NCI-H2029 treated with DMSO at 0.1 percent for 48 hours (cell line): ENCODE measurements around the gene SRSF9.
"Not testable (repeated sequence)": the region's sequence is repeated elsewhere in the genome, so short reads cannot be mapped to it uniquely, and the experiment has no call there.

ENCODE experiments used
- DNase-seq: peaks from one replicate; lab custom pipeline; 2025; lab: John Stamatoyannopoulos, UW

Gene SRSF9

DNA sequence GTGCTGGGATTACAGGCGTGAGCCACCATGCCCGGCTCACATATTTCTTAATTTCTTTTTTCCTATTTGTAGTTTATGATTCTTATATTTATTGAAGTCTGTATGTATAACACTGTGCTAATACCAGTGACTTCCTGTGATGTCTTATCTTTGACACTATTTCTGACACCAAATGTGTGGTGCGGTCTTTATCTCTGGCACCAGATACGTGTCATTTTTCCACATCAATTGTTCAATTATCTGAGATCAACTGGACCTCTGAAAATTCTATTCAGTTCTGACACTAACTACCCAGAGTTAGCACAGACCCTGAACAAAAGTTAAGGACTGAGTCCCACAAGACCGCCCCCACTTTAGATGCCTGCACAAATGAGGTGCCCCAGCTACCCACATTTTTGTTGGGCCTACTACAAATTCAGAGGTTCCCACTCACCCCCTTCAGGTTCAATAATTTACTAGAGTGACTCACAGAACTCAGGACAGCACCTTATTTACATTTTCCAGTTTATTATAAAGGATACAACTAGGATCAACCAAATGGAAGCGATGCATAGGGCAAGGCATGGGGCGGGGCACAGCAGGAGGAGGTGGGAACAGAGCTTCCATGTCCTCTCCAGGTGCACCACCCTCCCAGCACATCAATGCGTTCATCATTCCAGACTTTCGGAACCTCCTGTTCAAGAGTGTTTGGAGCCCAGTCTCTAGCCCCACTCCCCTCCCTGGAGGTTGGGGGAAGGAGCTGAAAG, 11.6 kb upstream of the SRSF9 start:
- no peak for DNase-seq

DNA sequence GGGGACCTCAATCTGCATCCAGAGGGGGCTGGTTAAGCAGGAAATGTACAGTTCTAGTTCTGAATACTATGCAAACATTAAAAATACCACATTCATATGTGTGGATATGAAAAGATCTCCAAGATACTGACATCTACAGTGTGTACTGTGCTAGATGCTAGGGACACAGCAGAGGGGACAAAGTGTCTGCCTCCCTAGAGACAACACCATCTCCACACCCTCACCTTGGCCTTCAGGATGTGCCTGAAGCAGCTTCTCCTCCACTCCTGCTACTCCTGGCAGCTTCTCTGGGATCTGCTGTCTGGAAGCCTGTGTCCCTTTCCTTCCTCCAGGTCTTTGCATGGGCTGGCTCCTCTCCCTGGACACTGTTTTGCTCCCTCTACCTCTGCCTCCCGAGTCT, 10.7 kb upstream of the SRSF9 start:
- no peak for DNase-seq

DNA sequence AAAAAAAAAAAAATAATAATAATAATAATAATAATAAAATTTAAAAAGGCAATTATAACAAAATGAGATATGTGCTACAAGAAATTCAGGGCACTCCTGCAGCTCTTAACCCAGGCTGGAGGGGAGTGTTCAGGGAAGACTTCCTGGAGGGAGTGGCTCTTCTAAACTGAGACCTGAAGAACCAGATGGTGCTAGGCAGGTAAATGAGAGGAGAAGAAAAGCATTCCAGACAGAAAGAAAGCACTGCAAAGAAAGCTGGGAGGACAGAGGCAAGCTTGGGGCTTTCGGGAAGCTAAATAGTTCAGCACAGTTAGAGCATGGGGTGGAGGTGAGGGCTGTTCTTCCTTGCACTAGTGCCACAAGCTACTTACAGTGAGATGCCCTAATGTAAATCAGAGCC, 9.9 kb upstream of the SRSF9 start:
- no peak for DNase-seq

DNA sequence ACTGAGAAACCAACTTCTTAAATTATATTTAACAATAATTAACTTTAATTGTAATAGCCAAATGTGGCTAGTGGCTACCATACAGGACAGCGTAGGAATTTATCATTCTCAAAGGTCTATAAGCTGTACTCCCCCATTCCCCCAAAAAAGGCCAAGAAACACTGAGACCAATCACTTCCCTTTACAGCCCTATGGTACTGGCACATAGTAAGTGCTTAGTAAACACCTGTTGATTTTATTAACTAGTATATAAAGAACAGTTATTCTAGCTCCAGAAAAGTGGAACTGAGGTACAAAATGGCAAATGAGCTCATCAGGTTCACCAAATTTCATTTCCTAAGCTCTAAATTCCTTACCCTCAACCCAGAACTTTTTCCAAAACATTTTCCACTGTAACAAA, 6.1 kb upstream of the SRSF9 start:
- DNase-seq = no peak

DNA sequence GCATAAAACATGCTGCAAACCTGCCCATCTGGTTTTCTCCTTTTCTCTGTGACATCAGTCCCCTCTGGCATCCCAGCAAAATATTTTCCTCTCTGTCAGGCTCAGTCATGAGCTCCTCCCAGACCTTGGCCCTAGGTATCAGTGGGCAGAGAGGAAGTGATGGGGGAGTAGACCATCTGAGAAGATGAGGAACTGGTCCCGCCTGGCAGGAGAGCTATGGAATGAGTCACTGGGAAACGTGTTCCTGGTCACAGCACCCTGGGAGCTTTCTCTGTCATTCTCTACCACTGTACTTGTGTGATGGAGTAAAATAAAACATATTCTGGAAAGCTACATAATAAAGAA, 5.0 kb upstream of the SRSF9 start:
- no peak for DNase-seq

DNA sequence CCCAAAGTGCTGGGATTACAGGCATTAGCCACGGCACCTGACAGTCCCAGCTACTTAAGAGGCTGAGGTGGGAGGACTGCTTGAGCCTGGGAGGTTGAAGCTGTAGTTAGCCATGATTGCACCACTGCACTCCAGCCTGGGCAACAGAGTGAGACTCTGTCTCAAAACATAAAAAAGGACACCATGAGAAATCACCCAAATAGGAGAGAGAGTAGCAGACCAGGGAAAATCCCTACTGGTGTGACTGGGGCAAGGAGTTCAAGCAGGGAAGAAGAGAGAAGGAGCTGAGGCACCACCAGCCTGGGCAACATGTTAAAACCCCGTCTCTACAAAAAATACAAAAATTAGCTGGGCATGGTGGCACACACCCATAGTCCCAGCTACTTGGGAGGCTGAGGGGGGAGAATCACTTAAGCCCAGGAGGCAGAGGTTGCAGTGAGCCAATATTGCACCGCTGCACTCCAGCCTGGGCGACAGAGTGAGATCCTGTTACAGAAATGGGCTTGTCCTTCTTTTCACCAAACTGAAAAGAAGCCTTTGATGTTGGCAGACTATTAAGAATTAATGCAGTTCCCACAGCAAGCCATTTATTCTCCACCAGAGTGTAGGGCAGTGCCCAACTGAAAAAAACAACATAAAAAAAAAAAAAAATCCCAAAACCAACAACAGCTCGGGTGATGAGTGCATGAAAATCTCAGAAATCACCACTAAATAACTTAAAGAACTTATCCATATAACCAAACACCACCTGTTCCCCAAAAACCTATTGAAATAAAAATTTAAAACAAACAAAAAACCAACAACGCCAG, 4.5 kb upstream of the SRSF9 start:
- no peak for DNase-seq

DNA sequence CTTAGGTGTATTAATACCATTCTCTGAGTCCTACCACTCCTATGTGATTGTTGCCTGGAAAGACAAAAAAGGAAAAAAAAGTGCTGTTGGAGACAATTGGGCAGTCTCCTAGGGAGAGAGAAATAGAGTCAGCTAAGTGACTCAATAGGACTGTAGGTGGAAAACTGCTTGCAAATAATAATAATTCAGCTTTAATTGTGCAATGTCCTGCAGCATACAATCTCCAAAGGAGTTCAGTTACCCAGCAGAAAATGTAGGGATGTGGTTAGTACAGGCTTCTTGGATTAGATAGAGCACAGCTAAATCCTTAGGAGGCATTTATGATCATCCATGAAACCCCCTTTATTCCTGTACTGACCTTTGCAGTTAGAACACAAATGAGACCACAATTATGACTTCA, 3.0 kb upstream of the SRSF9 start:
- no peak for DNase-seq

DNA sequence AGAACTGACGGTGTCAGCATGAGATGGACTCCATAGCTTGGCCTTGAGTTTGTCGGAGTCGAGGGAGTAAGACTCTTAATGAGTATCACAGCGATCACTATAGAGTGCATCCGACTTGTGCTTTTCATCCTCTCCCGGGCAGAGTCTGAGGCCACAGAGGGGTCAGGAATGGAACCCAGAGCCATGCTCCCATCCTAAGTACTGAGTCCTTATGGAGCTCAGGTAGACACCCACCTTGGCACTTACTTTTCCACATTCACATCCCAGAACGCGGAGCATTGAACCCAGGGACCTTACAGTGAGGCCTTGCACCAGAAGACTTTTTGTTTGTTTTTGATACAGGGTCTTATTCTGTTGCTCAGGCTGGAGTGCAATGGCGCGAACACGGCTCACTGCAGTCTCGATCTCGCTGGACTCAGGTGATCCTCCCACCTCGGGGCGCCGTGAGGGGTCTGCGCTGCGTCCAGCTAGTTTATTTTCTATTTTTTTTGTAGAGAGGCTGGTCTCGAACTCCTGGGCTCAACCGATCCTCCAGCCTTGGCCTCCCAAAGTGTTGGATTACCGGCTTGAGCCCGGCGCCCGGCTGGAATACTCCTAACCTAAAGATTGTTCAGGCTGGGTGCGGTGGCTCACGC, 719 bp upstream of the SRSF9 start:
- DNase-seq = no peak

DNA sequence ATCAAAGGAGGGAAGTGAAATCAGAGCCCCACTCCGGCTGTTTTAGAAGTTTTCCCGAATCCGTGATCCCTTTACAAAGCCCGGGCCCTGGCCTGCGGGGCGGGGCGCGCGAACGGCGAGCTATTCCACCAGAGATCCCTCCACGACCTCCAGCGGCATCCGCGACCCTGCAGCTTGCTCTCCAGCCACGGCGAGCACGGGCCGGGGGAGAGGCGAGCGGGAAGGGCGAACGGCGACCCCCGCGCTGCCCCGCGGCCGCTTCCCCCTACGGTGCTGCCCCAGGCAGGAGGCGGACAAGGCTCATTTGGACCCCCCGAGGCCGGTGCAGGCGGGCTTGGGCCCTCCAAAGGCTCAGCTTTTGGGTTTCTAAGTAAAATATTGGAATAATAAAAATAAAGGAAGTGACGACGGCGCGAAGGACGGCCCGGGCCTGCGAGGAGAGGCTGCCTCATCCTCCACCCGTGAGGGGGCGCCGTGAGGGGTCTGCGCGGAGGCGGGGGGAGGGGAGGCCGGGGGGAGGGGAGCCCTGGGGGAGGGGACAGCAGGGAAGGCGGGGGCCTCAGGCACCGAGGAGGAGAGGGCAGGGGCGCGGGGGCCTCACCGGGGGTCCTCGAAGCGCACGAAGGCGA, 613 bp downstream of the SRSF9 start:
- DNase-seq = no peak

DNA sequence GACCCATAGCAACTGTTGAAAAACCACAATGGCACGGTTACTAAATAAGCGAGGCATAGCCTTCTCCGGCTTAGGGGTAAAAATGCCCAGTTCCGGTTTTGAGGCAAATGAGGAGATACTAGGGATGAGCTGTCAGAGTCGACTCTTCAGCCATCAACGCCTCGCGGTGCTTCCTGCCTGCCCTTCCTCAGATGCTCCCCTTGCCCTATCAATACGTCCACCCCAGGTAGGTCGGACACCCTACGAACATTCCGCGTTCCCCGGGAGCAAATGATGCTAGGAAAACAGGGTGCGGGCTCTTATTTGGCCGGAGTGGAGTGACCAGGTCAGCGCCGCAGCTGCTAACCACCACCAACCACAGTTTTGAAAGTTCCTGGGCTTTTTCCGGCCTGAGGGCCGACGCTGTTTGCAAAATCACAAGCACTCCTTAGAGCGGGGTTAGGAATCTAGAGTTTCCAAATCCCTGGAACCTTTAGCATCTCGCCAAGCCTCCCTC, 1.2 kb downstream of the SRSF9 start:
- no peak for DNase-seq

DNA sequence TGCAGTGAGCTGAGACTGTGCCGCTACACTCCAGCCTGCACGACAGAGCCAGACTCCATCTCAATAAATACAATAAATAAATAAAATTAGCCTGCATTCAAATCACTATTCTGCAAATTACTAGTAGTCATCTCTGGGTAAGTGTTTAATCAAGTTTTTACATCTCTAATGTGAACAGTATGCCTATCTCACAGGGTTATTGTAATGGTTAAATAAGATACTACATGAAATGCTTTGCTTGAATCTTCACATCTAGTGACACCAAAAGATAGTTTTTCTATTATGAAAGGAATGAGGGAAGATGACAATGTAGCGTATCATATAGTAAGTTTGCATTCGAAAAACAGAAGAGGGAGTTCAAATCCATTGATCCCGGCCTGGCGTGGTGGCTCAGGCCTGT, 2.1 kb downstream of the SRSF9 start:
- DNase-seq = no peak

DNA sequence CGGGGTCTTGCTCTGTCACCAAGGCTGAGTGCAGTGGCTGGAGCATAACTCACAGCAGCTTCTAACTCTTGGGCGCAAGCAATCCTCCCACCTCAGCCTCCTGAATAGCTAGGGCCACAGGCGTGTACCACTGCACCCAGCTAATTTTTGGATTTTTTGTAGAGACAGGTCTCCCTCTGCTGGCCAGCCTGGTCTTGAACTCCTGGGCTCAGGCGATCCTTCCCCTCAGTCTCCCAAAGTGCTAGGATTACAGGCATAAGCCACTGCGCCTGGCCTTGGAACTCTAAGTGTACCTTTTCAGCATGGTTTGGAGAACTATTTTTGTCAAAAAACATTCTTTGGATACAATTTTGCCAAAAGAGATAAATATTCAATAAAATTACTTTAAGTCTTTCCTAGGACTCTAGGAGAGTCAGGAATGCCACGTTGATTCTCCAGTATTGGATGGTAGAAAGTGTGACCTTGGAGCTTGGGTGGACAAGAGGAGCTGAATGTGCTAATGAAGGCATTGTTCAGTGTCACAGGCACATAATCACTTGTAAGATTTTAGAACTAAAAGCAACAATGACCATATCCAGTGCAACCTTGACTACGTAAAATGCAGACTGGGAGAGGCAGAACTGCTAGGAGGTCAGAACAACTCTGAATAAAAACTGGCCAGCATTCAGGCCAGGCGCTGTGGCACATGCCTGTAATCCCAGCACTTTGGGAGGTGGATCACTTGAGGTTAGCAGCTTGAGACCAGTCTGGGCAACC, 2.8 kb downstream of the SRSF9 start:
- DNase-seq = no peak

DNA sequence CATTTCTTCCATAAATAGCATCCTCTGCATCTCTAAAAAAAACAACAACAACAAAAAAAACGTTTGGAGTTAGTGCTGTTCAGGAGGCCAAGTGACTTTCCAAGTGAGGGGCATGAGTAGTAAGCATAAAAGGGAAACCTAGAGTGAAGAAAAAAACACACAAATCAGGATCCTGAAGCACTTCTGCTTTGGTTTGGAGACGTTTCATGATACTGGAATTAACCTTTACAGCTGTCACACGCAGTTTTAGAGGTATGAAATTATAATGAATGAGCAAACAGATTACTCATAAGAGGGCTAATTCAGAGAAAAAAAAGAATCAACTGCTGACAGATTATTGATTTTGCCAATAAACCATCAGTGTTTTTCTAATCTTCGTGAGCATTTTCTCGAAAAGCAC, 3.8 kb downstream of the SRSF9 start:
- DNase-seq = no peak

DNA sequence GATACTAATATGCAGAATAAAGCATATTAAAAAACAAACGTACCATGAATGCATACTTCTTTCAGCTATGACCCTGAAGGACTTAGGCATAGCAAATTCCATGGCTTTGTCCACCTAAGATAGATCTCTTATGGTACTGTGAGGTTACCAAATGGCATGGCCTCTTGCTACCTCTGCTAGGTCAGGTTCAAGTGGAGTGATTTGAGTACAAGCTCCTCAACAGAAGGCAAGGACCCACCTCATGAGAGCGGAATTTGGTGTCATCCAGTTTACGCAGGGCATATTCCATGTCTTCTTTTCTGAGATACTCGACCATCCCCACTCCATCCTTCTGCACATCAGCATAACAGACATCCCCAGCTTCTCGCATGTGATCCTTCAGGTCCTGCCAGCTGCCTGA, 5.8 kb downstream of the SRSF9 start:
- no peak for DNase-seq

DNA sequence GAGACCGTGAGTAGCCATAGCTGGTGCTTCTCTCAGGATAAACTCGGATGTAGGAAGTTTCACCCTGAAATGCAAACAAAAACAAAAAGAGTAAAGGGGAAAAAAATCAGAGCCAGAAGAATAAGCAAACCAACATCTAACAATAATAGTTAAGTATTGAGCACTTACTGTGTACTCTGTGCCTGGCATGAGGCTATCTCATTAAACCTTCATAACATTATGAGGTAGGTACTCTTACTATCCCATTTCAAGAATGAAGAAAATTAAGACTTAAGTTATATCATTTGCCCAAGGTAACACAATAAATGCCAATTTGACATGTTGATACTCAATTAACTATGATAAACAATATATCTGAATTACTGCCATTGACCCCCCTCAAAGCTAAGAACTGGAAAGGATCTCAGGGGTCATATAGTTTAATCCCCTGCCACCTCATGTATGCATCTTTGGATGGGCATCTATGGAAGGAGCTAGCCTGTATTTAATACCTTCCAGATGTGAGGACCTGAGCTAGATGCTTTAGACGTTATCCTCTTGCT, 7.4 kb downstream of the SRSF9 start:
- DNase-seq = no peak

DNA sequence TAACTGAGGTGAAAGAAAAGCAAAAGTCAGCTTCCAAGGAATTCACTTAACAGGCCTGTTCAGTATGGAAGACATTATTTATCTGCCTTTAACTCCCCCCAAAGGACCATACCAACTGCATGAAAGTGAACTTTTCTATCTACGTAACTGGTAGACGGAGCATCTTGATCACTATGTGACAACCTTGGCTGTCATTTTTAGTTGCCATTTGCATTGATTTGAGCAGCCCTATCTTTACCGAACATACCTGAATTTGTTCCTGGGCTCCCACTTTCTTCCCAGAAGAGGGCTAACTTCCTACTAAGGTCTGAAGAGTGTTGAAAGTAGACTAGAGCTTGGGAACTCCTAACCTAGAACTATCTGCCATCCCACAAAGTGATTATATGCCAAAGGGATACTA, 9.4 kb downstream of the SRSF9 start:
- no peak for DNase-seq

DNA sequence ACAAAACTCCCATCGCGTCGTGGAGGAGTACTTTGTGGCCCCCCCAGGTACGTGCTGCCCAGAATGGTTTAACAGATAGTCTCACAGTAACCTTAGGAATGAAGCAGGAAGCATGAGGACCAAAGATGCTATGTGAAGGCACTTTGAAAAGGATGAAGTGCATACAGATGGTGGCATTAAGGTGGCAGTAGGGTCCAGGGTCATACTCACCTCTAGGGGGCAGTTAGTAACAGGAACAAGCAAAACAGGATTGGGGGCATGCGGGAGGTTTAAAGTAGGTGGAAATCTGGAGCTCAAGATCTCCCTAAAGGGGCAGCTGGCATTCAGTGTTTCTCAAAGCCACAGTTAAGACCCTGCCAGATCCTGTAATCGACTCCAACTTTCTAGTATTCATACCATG, 12.4 kb downstream of the SRSF9 start:
- DNase-seq = no peak

DNA sequence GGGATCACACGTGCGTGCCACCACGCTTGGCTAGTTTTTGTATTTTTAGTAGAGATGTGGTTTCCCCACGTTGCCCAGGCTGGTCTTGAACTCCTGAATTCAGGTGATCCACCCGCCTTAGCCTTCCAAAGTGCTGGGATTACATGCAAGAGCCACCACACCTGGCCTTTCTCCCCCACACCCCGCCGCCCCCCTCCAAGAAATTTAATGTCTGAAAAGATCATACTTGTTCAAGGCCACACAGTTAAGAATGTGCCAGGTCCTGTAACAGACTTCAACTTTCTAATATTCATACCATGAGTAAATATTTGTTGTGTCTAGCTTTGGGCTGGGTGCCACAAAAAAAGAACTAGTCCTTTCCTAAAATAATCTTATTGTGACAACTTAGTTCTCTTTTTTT, 14.2 kb downstream of the SRSF9 start:
- no peak for DNase-seq

DNA sequence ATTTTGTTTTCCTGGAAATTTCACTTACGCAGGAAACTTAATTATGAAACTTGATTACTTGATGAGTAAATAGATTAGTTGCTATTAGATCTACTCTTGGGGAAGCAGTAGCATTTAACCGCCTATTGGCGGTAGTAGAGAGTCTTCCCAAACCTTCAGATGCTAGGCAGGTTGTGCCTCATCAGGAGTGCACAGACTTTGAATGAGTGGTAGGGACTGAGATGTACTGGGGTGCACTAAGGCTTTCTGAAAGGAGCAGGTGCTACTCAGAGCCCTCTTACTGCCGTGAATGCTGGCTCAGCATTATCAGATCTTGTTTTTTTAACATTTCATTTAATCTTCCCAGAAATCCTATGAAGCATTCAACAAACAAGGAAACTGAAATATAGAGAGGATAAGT, 15.6 kb downstream of the SRSF9 start:
- peak; percentile 8 for DNase-seq

DNA sequence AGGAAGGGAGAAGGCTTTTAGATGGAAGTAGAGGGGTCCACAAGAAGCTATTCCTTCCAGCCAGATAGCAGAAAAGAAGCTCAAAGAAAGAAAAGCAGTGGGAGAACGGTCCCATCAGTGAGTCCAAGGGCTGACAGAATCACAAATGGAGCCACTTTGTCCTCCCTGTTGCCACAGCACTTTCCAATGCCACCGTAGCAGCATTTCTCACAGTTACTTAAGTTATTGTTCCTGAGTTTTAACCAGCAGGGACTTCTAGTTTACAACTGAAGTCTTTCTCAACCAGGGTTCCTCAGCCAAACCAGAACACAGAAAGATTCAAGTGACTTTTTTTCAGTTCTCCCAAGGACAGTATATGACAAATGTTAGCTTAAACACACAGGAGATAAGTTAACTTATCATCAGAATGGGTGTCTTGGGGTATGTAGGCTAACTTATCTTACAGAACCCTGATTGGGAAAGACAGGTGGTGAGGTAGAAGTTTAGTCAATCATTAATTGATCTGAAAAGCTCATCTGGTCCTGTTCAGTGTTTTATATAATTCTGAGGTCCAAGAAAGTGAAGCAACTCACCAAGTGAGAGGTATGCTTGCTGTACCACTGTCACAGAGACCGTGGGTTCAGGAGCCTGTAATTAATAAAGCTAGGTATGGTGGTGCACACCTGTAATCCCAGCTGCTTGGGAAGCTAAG, 16.3 kb downstream of the SRSF9 start:
- no peak for DNase-seq

DNA sequence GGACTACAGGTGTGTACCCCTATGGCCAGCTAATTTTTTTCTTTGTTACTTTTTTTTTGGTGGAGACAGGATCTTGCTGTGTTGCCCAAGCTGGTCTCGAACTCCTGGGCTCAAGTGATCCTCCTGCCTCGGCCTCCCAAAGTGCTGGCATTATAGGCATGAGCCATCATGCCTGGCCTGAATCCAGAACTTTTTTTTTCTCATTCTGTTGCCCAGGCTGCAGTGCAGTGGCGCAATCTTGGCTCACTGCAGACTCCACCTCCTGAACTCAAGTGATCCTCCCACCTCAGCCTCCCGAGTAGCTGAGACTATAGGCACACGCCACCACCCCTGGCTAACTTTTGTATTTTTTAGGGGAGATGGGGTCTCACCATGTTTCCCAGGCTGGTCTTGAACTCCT, 17.0 kb downstream of the SRSF9 start:
- DNase-seq = not testable (repeated sequence)
